HEK293 (cell line): ENCODE results near the gene SLC29A1.

ENCODE experiments used
- CTCF ChIP-seq: fragments of 450-650 bp; formaldehyde crosslinking; IDR thresholded peaks from 2 replicates; pipeline ENCODE4 v1.5.1; 2016; ENCODE audit warnings: missing biosample characterization, missing genetic modification characterization
- PATZ1 ChIP-seq: fragments of 450-650 bp; formaldehyde crosslinking; IDR thresholded peaks from 2 replicates; pipeline ENCODE4 v1.5.1; 2016; ENCODE audit warnings: missing biosample characterization, missing genetic modification characterization
- YY1 ChIP-seq: fragments of 450-650 bp; formaldehyde crosslinking; IDR thresholded peaks from 2 replicates; pipeline ENCODE4 v1.5.1; 2018; ENCODE audit warnings: missing biosample characterization, missing genetic modification characterization
- ZFP41 ChIP-seq: fragments of 450-650 bp; formaldehyde crosslinking; IDR thresholded peaks from 2 replicates; pipeline ENCODE4 v1.5.1; 2016; ENCODE audit warnings: missing biosample characterization, missing genetic modification characterization, borderline replicate concordance
- ZNF175 ChIP-seq: fragments of 450-650 bp; formaldehyde crosslinking; IDR thresholded peaks from 2 replicates; pipeline ENCODE4 v1.5.1; 2016; ENCODE audit warnings: missing biosample characterization, missing genetic modification characterization
- ZNF266 ChIP-seq: fragments of 450-650 bp; formaldehyde crosslinking; IDR thresholded peaks from 2 replicates; pipeline ENCODE4 v1.5.1; 2016; ENCODE audit warnings: missing biosample characterization, missing genetic modification characterization, low read depth
- ZNF423 ChIP-seq: fragments of 450-650 bp; formaldehyde crosslinking; IDR thresholded peaks from 2 replicates; pipeline ENCODE4 v1.5.1; 2016; ENCODE audit warnings: missing biosample characterization, missing genetic modification characterization
- ZNF629 ChIP-seq: fragments of 450-650 bp; formaldehyde crosslinking; IDR thresholded peaks from 2 replicates; pipeline ENCODE4 v1.5.1; 2017; ENCODE audit warnings: missing biosample characterization, missing genetic modification characterization
- ZNF677 ChIP-seq: fragments of 450-650 bp; IDR thresholded peaks from 2 replicates; pipeline ENCODE4 v1.5.0; 2018; ENCODE audit warnings: missing biosample characterization, mild to moderate bottlenecking, missing genetic modification characterization, moderate library complexity
- ZNF843 ChIP-seq: fragments of 450-650 bp; formaldehyde crosslinking; IDR thresholded peaks from 2 replicates; pipeline ENCODE4 v1.5.1; 2016; ENCODE audit warnings: missing biosample characterization, missing genetic modification characterization
- TF ChIP-seq, protein P1 (sequence below): fragments of 450-650 bp; formaldehyde crosslinking; IDR thresholded peaks from 2 replicates; pipeline ENCODE4 v1.5.1; 2016; ENCODE audit warnings: missing biosample characterization, missing genetic modification characterization

DNA sequence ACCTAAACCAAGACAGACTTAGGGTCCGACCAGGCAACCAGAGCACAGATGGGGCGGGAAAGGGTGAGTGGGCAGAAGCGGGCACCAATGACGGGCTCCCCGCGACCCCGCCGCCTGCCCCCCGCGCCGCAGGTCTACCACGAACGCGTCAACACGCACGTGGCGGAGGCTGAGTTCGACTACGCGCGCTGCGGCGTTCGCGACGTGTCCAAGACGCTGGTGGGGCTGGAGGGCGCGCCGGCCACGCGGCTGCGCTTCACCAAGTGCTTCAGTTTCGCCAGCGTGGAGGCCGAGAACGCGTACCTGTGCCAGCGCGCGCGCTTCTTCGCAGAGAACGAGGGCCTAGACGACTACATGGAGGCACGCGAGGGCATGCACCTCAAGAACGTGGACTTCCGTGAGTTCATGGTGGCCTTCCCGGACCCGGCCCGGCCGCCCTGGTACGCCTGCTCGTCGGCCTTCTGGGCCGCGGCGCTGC lies 51.9 kb downstream of the SLC29A1 start:
- TF ChIP-seq ZNF423: no peak
- no peak for TF ChIP-seq CTCF (tag by site-specific recombination)
- TF ChIP-seq YY1 (tag by site-specific recombination): no peak
- no peak for TF ChIP-seq ZFP41 (tag by site-specific recombination)
- TF ChIP-seq PATZ1 (tag by site-specific recombination): no peak
- TF ChIP-seq ZNF677: no peak
- TF ChIP-seq ZNF629 (tag by site-specific recombination): no peak
- no peak for TF ChIP-seq ZNF266 (tag by site-specific recombination)
- no peak for TF ChIP-seq ZNF175 (tag by site-specific recombination)
- TF ChIP-seq ZNF843 (tag by site-specific recombination): no peak
- TF ChIP-seq, protein P1, sequence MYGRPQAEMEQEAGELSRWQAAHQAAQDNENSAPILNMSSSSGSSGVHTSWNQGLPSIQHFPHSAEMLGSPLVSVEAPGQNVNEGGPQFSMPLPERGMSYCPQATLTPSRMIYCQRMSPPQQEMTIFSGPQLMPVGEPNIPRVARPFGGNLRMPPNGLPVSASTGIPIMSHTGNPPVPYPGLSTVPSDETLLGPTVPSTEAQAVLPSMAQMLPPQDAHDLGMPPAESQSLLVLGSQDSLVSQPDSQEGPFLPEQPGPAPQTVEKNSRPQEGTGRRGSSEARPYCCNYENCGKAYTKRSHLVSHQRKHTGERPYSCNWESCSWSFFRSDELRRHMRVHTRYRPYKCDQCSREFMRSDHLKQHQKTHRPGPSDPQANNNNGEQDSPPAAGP (tag by site-specific recombination): no peak
